Activated B cell treated with CpG ODN at 0.5 μM for 24 hours (primary cell): ENCODE data around the gene FLNB. TPM values are rescaled to one million over a fixed set of nuclear protein-coding genes. Genes with fewer than 3 reads are reported as not detected.

Experiments used
- ATAC-seq: fragments of 200-7000 bp; cut with Tn5 transposase; one replicate; pipeline ENCODE4 v1.10.0; 2021; ENCODE audit warnings: low read depth, mild to moderate bottlenecking, moderate library complexity
- CTCF ChIA-PET: fragments of 350-600 bp; sonication (Branson Sonifier 250); formaldehyde crosslinking; loops from one replicate; lab custom pipeline; 2021; ENCODE audit warnings: antibody characterized with exemption; lab: Charles Lee
- POLR2A ChIA-PET: fragments of 350-600 bp; sonication (Branson Sonifier 250); formaldehyde crosslinking; loops from one replicate; lab custom pipeline; 2021; ENCODE audit warnings: antibody characterized with exemption; lab: Charles Lee
- DNase-seq: peaks from one replicate; pipeline ENCODE4 v3.0.0; 2022
- H3K27ac Mint-ChIP-seq: one replicate; pipeline ENCODE4 v1.8.0; 2020; ENCODE audit warnings: mixed read lengths
- H3K27me3 Mint-ChIP-seq: one replicate; pipeline ENCODE4 v1.8.0; 2021; ENCODE audit warnings: mixed read lengths
- H3K36me3 Mint-ChIP-seq: one replicate; pipeline ENCODE4 v1.8.0; 2021; ENCODE audit warnings: low read depth, mixed read lengths
- H3K4me1 Mint-ChIP-seq: one replicate; pipeline ENCODE4 v1.8.0; 2021; ENCODE audit warnings: mixed read lengths
- H3K4me3 Mint-ChIP-seq: one replicate; pipeline ENCODE4 v1.8.0; 2020; ENCODE audit warnings: mild to moderate bottlenecking, mixed read lengths
- H3K9me3 Mint-ChIP-seq: one replicate; pipeline ENCODE4 v1.8.0; 2020; ENCODE audit warnings: mixed read lengths
- CTCF ChIP-seq: fragments of 200-600 bp; IDR thresholded peaks from one replicate; pipeline ENCODE4 v1.8.0; 2022; ENCODE audit warnings: antibody characterized with exemption, mild to moderate bottlenecking
- intact Hi-C: fragments of 100-400 bp; cut with micrococcal nuclease; formaldehyde crosslinking; loops from one replicate; pipeline ENCODE4 v1.15.1; 2024
- total RNA-seq: library from RNA; stranded (reverse); gene quantifications from 2 replicates; pipeline ENCODE4 v1.2.3, GENCODE V29; 2022

The FLNB gene
- total RNA-seq, 1 donor from 2014 or later, result 16.7 TPM

GRCh38 chr3:58151637-58152036 lies 143.4 kb downstream of the FLNB start:
- no peaks in the 10 kb centered on the region for H3K4me1 Mint-ChIP-seq
- H3K27me3 Mint-ChIP-seq, result no peaks in the 10 kb centered on the region
- intact Hi-C loops, result no loop called here
- no peaks in the 10 kb centered on the region for H3K9me3 Mint-ChIP-seq
- no peak overlapping the region for H3K4me3 Mint-ChIP-seq
- CTCF ChIA-PET, result no interaction called here
- no peak for TF ChIP-seq CTCF
- POLR2A ChIA-PET, result no interaction called here
- no peak overlapping the region for H3K27ac Mint-ChIP-seq
- DNase-seq (no peak), ATAC-seq (no peak)
- H3K36me3 Mint-ChIP-seq, result peaks cover 63% of the 10 kb centered on the region

- no peak overlapping the region for H3K27ac Mint-ChIP-seq
- peaks cover 60% of the 10 kb centered on the region for H3K36me3 Mint-ChIP-seq
- ATAC-seq (no peak), DNase-seq (no peak)
- intact Hi-C loops, result no loop called here
- ChIA-PET CTCF (no interaction called here), POLR2A (no interaction called here)
- no peaks in the 10 kb centered on the region for H3K4me1 Mint-ChIP-seq
- H3K4me3 Mint-ChIP-seq, result no peak overlapping the region
- no peaks in the 10 kb centered on the region for H3K9me3 Mint-ChIP-seq
- TF ChIP-seq CTCF, result no peak
- H3K27me3 Mint-ChIP-seq, result no peaks in the 10 kb centered on the region
Observed at GRCh38 chr3:58152225-58153015, 144.2 kb downstream of the FLNB start.

GRCh38 chr3:58153371-58153770 lies 145.1 kb downstream of the FLNB start:
- H3K27me3 Mint-ChIP-seq, result no peaks in the 10 kb centered on the region
- H3K27ac Mint-ChIP-seq, result no peak overlapping the region
- CTCF ChIA-PET, result no interaction called here
- no peak for DNase-seq
- POLR2A ChIA-PET, result no interaction called here
- TF ChIP-seq CTCF, result no peak
- H3K36me3 Mint-ChIP-seq, result peaks cover 60% of the 10 kb centered on the region
- no peaks in the 10 kb centered on the region for H3K4me1 Mint-ChIP-seq
- intact Hi-C loops, result no loop called here
- H3K4me3 Mint-ChIP-seq, result no peak overlapping the region
- H3K9me3 Mint-ChIP-seq, result no peaks in the 10 kb centered on the region
- ATAC-seq, result no peak

- H3K4me1 Mint-ChIP-seq, result no peaks in the 10 kb centered on the region
- ATAC-seq, result no peak
- peaks cover 50% of the 10 kb centered on the region for H3K36me3 Mint-ChIP-seq
- POLR2A ChIA-PET, result no interaction called here
- H3K27ac Mint-ChIP-seq, result no peak overlapping the region
- H3K4me3 Mint-ChIP-seq, result no peak overlapping the region
- no peaks in the 10 kb centered on the region for H3K9me3 Mint-ChIP-seq
- no peak for TF ChIP-seq CTCF
- intact Hi-C loops, result no loop called here
- CTCF ChIA-PET, result no interaction called here
- no peak for DNase-seq
- H3K27me3 Mint-ChIP-seq, result no peaks in the 10 kb centered on the region
Observed at GRCh38 chr3:58154626-58155449, 146.6 kb downstream of the FLNB start.

GRCh38 chr3:58155838-58156237 lies 147.6 kb downstream of the FLNB start:
- H3K27ac Mint-ChIP-seq, result no peak overlapping the region
- intact Hi-C loops, result no loop called here
- ATAC-seq (no peak), DNase-seq (no peak)
- no peak for TF ChIP-seq CTCF
- ChIA-PET POLR2A (no interaction called here), CTCF (no interaction called here)
- no peak overlapping the region for H3K4me3 Mint-ChIP-seq
- H3K9me3 Mint-ChIP-seq, result no peaks in the 10 kb centered on the region
- peaks cover 51% of the 10 kb centered on the region for H3K36me3 Mint-ChIP-seq
- H3K27me3 Mint-ChIP-seq, result no peaks in the 10 kb centered on the region
- H3K4me1 Mint-ChIP-seq, result no peaks in the 10 kb centered on the region
